GM19035 (cell line): ENCODE results near the gene GJB4.

Source experiments
- ATAC-seq: cut with Tn5 transposase; IDR thresholded peaks from one replicate; pipeline ENCODE4 v1.9.1; 2021; ENCODE audit not compliant: unreplicated experiment

Gene GJB4

GRCh38 chr1:34777519-34778321, 18.2 kb downstream of the GJB4 start:
- no peak for ATAC-seq

GRCh38 chr1:34778381-34778780, 18.8 kb downstream of the GJB4 start:
- no peak for ATAC-seq

GRCh38 chr1:34779005-34779404, 19.5 kb downstream of the GJB4 start:
- ATAC-seq: no peak

DNA sequence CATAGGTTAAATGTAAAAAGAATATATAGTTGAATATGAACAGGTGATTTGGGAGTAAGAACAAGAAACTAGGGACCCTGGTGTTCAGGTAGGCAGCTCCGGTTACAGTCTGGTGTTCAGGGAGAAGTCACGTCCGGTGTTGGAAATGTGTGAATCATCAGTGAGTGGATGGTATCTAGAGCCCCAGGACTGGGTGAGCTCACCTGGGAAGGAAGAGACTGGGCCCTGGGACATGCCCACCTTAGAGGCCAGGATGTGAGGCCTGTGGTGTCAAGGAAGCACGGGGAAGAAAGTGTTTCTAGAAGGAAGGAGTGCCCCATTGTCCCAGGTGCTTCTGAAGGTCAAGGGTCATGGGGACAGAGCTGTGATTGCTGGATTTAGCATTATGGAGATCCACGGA, 20.0 kb downstream of the GJB4 start:
- no peak for ATAC-seq

GRCh38 chr1:34779962-34780361, 20.4 kb downstream of the GJB4 start:
- no peak for ATAC-seq

- ATAC-seq: no peak
Observed at GRCh38 chr1:34780528-34780927, 21.0 kb downstream of the GJB4 start.

DNA sequence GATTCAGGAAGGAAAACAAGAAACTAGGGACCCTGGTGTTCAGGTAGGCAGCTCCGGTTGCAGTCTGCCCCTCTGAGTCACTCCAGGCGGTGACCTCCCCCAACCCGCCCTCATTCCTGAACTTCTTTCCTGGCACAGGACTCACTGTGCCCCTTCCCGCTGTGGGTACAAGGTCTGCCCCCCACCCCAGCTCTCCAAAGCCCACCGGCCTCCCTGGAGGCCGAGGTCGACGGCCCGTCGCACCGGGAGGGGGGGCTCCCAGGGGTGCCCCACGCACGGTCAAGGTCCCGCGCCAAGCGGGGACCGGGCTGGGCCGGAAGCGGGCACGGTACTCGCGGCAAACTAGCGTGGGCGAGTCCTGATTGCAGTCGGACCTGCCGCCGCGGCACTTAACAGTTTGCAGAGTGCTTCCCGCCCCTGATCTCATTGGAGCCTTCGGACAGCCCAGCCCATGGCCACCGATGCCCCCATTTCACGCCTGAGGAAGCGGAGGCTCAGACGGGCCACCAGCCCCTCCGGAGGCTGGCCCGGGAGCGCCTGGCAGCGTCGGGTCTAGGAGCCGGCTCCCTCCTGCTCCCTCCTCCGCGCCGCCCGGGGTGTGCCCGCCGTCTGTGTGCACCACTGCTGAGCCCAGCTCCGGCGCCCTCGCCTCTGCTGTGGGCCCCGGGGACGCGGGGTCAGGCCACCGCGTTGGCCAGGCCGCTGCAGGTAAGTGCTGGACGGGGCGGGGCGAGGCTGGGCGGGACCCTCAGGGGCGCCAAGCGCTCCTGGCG, 21.7 kb downstream of the GJB4 start, which contains the start of gene GJB3:
GJB3 (plus strand) TSS at position 144 of the 773 bp plus-strand sequence. CDS start 3,549 bp downstream, outside the sequence.
- no peak for ATAC-seq

- ATAC-seq: no peak
Observed at GRCh38 chr1:34781844-34782391, 22.4 kb downstream of the GJB4 start.

- ATAC-seq: no peak
Observed at GRCh38 chr1:34784751-34785221, 25.2 kb downstream of the GJB4 start.

DNA sequence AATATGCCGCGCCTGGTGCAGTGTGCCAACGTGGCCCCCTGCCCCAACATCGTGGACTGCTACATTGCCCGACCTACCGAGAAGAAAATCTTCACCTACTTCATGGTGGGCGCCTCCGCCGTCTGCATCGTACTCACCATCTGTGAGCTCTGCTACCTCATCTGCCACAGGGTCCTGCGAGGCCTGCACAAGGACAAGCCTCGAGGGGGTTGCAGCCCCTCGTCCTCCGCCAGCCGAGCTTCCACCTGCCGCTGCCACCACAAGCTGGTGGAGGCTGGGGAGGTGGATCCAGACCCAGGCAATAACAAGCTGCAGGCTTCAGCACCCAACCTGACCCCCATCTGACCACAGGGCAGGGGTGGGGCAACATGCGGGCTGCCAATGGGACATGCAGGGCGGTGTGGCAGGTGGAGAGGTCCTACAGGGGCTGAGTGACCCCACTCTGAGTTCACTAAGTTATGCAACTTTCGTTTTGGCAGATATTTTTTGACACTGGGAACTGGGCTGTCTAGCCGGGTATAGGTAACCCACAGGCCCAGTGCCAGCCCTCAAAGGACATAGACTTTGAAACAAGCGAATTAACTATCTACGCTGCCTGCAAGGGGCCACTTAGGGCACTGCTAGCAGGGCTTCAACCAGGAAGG, 25.8 kb downstream of the GJB4 start:
- ATAC-seq: no peak

- ATAC-seq: no peak
Observed at GRCh38 chr1:34785875-34786470, 26.4 kb downstream of the GJB4 start.

DNA sequence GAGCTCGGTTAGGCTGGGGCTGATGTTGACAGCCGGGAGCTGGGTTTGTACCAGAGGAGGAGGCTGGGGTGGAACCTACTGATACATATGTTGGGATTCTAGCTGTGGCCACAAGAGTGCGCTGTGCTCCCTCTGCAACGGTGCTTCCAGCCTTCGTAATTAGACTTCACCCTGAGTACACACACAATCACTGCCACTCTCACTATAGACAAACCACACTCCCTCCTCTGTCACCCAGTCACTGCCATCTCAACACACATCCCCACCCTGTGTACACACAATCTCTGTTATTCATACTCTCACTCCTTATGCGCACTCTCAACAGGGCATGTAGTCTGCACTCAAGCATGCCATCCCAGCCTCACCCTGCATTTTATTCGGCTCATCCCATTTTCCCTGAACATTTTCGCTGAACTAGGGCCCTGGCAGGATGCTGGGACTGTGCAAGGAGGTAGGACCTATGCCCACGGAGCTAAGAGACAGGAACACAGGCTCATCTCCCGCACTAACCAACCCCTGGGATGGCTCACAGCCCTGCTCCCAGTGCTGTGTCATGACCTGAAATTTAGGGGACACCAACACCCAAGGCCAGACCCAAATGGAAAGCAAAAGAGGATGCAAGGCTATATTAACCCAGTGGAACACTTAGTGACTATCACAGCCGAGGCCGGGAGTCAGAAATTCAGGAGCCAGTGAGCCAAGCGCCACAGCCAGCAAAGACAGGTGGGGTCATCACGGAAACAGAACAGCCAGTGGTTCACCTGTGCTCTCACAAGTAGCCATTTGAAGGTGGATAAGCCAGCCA, 27.2 kb downstream of the GJB4 start:
- ATAC-seq: peak; percentile 59

DNA sequence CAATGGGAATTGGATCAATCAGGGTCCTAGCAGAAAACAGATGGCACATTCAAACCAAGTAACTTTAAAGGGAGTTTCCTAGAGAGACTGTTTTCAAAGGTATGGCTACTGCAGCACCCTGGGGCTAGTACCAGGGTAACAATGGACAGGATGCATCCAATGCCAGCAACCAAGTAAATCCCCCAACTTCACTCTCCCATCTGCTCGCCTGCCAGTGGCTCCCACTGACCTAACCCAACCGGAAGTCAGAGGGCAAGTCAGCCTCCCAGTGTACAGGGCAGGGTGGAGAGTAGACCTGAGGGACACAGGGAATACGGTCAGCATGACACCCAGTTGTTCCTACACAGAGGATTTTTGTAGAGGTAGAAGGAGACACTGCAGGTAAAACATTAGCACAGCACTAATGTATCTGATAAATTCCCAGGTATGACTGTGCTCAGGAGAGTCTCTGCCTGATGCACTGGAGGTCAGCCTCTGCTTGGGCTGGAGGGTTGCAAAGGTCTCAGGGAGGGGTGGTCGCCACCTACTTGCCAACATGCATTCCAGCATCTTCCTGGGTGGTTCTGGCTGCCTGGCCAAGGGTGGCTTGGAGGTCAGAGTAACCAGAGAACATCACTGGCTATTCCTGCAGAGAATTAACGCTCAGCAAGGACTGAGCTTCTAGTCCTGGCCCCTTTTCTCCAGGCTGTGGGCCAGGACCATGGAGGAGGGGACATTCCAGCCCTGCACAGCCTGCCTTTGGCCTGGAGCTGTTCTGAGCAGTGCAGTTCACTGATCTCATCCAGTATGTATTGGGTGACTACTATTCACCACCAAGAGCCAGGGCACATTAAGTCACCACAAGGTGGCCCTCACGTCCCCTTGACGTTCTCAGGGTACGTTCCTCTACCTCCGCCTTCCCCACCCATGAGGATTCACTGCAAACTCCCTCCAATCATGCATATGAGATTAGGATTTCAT, 28.2 kb downstream of the GJB4 start:
- ATAC-seq: no peak

DNA sequence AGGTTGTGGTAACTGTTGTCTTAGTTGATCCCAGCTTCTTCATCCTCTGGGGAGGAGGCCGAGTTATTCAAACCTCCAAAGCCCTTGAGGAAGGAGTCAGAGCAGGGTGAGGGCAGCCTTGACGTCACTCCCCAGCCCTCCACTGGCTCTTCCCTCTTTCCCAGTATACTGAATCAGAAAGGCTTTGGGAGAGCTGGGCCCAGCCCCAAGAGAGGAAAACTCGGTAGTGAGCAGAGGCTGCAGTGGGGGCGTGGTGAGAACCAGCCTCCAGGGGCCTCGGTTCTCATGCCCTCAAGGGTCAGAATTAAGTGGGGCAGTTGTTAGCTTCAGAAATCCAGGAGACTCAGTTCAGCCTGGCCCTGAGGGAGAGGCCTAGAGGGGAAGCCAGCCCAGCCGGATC, 31.4 kb downstream of the GJB4 start:
- ATAC-seq: no peak

- ATAC-seq: no peak
Observed at GRCh38 chr1:34792424-34792823, 32.9 kb downstream of the GJB4 start.

GRCh38 chr1:34792868-34793727, 33.6 kb downstream of the GJB4 start, which contains the start of gene GJA4:
Gene GJA4 (plus strand): TSS chr1:34792999. CDS start chr1:34794214, 1,215 bp downstream.
- ATAC-seq: no peak

- ATAC-seq: no peak
Observed at GRCh38 chr1:34794001-34794789, 34.7 kb downstream of the GJB4 start.
